ENCODE measurements around the gene ARFRP1. TPM values are rescaled to one million over a fixed set of nuclear protein-coding genes. Genes with fewer than 3 reads are reported as not detected.

ARFRP1 gene
- total RNA-seq, 5 donors from 2014 or later (not counting 1 experiment from before 2014, with no cell fraction given) = 58.5 to 102 (median 99.5) TPM

DNA sequence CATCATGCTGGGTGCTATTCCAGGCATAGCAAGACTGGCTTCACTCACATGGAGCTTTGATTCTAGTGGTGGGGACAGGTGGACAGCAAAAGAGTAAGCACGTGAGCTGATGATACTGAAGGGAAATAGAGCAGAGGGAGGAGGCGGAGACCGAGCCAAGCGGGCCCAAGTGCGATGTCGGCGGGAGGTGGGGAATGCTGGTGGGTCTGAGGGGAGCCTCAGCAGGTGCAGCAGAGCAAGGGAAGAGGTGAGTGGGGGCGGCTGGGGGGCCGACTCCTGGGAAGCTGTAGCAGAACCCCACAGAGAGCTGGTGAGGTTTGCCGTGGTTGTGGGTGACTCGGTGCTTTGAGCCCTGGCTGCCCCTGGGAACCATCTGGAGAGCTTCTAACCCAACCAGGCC, 39.4 kb downstream of the ARFRP1 start:
- Histone ChIP-seq H3K27me3 (replicated peaks in 1 of 2; ENCODE audit: control insufficient read depth in 2 of 2, extremely low read depth in 1 of 2, insufficient read depth in 2 of 2, low read length in 1 of 2) (no peaks in the 10 kb centered on the region), H3K4me3 (ENCODE audit: control insufficient read depth in 1 of 2, extremely low read depth in 1 of 2, low read length in 1 of 2) (no peak overlapping the region), H3K27ac (ENCODE audit: low read length) (no peak overlapping the region), H3K9me3 (no peaks in the 10 kb centered on the region), H3K36me3 (ENCODE audit: control insufficient read depth in 2 of 2, extremely low read depth in 1 of 2, insufficient read depth in 1 of 2, low read length in 1 of 2) (peaks cover 16 to 38% of the 10 kb centered on the region in 2 donors), H3K4me1 (ENCODE audit: control insufficient read depth in 1 of 2, extremely low read depth in 1 of 2, insufficient read depth in 2 of 2, low read length in 2 of 2) (no peaks in the 10 kb centered on the region)
- Mint-ChIP-seq H3K4me3 (no peak overlapping the region), H3K27ac (no peak overlapping the region), H3K9me3 (no peaks in the 10 kb centered on the region), H3K4me1 (no peaks in the 10 kb centered on the region), H3K36me3 (peaks cover 19% of the 10 kb centered on the region), H3K27me3 (no peaks in the 10 kb centered on the region)
- ChIA-PET POLR2A (no interaction called here), CTCF (no interaction called here)
- DNase-seq (no peak), ATAC-seq (replicated peaks in 1 of 4) (no peak)
- 100% methylated on average over 7 of the region's 11 CpGs for WGBS (ENCODE audit: insufficient coverage)

DNA sequence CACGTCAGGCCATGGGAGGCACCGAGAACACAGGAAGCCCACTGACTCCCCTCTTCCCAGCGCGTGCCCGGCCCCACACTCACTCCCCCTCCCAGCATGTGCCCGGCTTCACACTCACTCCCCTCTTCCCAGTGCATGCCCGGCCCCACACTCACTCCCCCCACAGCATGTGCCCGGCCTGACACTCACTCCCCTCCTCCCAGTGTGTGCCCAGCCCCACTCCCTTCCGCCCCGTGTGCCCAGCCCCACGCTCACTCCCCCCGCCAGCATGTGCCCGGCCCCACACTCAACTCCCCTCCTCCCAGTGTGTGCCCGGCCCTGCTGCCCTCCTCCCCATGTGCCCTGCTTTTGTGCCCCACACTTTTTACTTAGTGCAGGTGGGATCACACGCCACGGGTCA, 39.9 kb downstream of the ARFRP1 start:
- no peak for ATAC-seq (replicated peaks in 1 of 4)
- H3K27ac Mint-ChIP-seq = no peak overlapping the region

DNA sequence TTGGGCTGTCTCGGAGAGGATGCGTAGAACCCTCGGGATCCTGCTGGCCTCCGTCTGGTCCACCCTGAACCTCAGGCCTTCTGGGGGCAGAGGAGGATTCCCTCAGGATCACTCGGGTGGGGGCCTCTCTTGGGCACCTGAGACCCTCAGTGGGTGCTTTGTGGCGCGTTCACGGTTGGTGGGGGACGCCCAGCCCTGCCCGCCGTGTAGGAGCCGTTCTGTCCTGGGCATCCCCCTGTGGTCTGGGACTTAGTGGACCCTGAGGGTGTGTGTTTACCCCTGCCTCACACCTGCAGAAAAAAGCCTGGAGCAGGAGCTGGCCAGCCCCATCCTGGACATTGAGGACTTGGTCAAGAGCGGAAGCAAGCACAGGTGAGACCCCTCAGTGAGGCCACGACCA, 42.1 kb downstream of the ARFRP1 start:
- WGBS (ENCODE audit: insufficient coverage) = 95% methylated on average over 11 of the region's 14 CpGs
- H3K27ac Mint-ChIP-seq = no peak overlapping the region
- H3K9me3 Mint-ChIP-seq = no peaks in the 10 kb centered on the region
- DNase-seq (no peak), ATAC-seq (replicated peaks in 1 of 4) (no peak)
- ChIA-PET CTCF (no interaction called here), POLR2A (no interaction called here)
- no peaks in the 10 kb centered on the region for H3K4me1 Mint-ChIP-seq
- H3K27me3 Mint-ChIP-seq = no peaks in the 10 kb centered on the region
- H3K4me3 Mint-ChIP-seq = no peak overlapping the region
- H3K27ac ChIP-seq (ENCODE audit: low read length) = no peak overlapping the region
- no peaks in the 10 kb centered on the region for H3K9me3 ChIP-seq
- peaks cover 25 to 54% of the 10 kb centered on the region in 2 donors for H3K36me3 ChIP-seq (ENCODE audit: control insufficient read depth in 2 of 2, extremely low read depth in 1 of 2, insufficient read depth in 1 of 2, low read length in 1 of 2)
- H3K27me3 ChIP-seq (replicated peaks in 1 of 2; ENCODE audit: control insufficient read depth in 2 of 2, extremely low read depth in 1 of 2, insufficient read depth in 2 of 2, low read length in 1 of 2) = no peaks in the 10 kb centered on the region
- peaks cover 25% of the 10 kb centered on the region for H3K36me3 Mint-ChIP-seq
- no peak overlapping the region for H3K4me3 ChIP-seq (ENCODE audit: control insufficient read depth in 1 of 2, extremely low read depth in 1 of 2, low read length in 1 of 2)
- no peaks in the 10 kb centered on the region for H3K4me1 ChIP-seq (ENCODE audit: control insufficient read depth in 1 of 2, extremely low read depth in 1 of 2, insufficient read depth in 2 of 2, low read length in 2 of 2)

More for the DNA sequence above, 39.9 kb downstream of the ARFRP1 start:
- ChIA-PET CTCF (no interaction called here), POLR2A (no interaction called here)
- H3K9me3 Mint-ChIP-seq = no peaks in the 10 kb centered on the region
- no peak for DNase-seq
- H3K4me1 Mint-ChIP-seq = no peaks in the 10 kb centered on the region
- H3K27me3 Mint-ChIP-seq = no peaks in the 10 kb centered on the region
- WGBS (ENCODE audit: insufficient coverage) = 95% methylated on average over 12 of the region's 16 CpGs
- Histone ChIP-seq H3K4me3 (ENCODE audit: control insufficient read depth in 1 of 2, extremely low read depth in 1 of 2, low read length in 1 of 2) (no peak overlapping the region), H3K27me3 (replicated peaks in 1 of 2; ENCODE audit: control insufficient read depth in 2 of 2, extremely low read depth in 1 of 2, insufficient read depth in 2 of 2, low read length in 1 of 2) (no peaks in the 10 kb centered on the region), H3K9me3 (no peaks in the 10 kb centered on the region), H3K4me1 (ENCODE audit: control insufficient read depth in 1 of 2, extremely low read depth in 1 of 2, insufficient read depth in 2 of 2, low read length in 2 of 2) (no peaks in the 10 kb centered on the region), H3K36me3 (ENCODE audit: control insufficient read depth in 2 of 2, extremely low read depth in 1 of 2, insufficient read depth in 1 of 2, low read length in 1 of 2) (peaks cover 20 to 43% of the 10 kb centered on the region in 2 donors), H3K27ac (ENCODE audit: low read length) (no peak overlapping the region)
- H3K36me3 Mint-ChIP-seq = peaks cover 19% of the 10 kb centered on the region
- no peak overlapping the region for H3K4me3 Mint-ChIP-seq

DNA sequence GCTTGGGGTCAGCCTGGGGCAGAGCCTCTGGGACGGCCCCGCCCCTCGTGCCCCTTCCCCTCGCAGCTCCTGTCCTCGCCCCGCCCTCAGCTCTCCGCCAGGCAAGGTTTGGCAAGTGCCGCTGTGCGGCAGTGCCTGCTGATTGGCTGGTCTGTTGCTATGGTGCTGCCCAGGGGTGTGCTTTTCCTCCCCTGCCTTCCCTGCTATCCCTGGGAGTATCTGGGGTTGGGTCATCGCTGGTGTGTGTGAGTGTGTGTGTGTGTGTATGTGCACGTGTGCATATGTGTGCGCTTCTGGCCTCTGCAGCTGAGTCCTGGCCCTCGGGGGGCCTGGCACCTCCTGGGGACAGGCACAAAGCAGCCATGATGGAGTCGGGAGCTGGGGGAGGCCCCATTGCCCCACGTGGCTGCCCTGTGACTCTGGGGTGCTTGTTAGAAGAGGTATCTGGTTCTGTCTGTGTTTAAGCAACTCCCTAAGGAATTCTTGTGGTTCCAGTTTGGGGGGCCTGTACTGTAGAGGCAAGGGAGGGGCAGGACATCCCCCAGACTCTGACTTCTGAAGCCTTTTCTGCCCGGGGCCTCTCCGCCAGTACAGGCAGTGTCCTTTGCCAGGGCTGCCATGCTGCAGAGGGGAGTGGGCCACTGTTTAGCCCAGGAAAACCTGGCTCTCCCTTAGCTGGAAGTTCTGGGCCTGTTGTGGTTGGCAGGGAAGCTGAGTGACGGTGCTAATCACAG, 42.7 kb downstream of the ARFRP1 start:
- no peaks in the 10 kb centered on the region for H3K9me3 Mint-ChIP-seq
- Histone ChIP-seq H3K36me3 (ENCODE audit: control insufficient read depth in 2 of 2, extremely low read depth in 1 of 2, insufficient read depth in 1 of 2, low read length in 1 of 2) (peaks cover 25 to 54% of the 10 kb centered on the region in 2 donors), H3K27ac (ENCODE audit: low read length) (no peak overlapping the region), H3K4me3 (ENCODE audit: control insufficient read depth in 1 of 2, extremely low read depth in 1 of 2, low read length in 1 of 2) (no peak overlapping the region), H3K27me3 (replicated peaks in 1 of 2; ENCODE audit: control insufficient read depth in 2 of 2, extremely low read depth in 1 of 2, insufficient read depth in 2 of 2, low read length in 1 of 2) (no peaks in the 10 kb centered on the region), H3K4me1 (ENCODE audit: control insufficient read depth in 1 of 2, extremely low read depth in 1 of 2, insufficient read depth in 2 of 2, low read length in 2 of 2) (no peaks in the 10 kb centered on the region), H3K9me3 (no peaks in the 10 kb centered on the region)
- ChIA-PET CTCF (no interaction called here), POLR2A (interaction anchor here in 1 of 2 donors (0.6 kb wide), 1 partner anchor 373 kb away, joined by 3 read pairs; no protein-coding TSS in a partner anchor)
- peaks cover 2 to 5% (median 4%) of the 10 kb centered on the region in 3 donors for H3K4me1 Mint-ChIP-seq
- 85% methylated on average over 15 of the region's 18 CpGs for WGBS (ENCODE audit: insufficient coverage)
- no peaks in the 10 kb centered on the region for H3K27me3 Mint-ChIP-seq
- DNase-seq = no peak
- no peak for ATAC-seq (replicated peaks in 1 of 4)
- H3K27ac Mint-ChIP-seq = no peak overlapping the region
- H3K36me3 Mint-ChIP-seq = peaks cover 23% of the 10 kb centered on the region
- H3K4me3 Mint-ChIP-seq = no peak overlapping the region

DNA sequence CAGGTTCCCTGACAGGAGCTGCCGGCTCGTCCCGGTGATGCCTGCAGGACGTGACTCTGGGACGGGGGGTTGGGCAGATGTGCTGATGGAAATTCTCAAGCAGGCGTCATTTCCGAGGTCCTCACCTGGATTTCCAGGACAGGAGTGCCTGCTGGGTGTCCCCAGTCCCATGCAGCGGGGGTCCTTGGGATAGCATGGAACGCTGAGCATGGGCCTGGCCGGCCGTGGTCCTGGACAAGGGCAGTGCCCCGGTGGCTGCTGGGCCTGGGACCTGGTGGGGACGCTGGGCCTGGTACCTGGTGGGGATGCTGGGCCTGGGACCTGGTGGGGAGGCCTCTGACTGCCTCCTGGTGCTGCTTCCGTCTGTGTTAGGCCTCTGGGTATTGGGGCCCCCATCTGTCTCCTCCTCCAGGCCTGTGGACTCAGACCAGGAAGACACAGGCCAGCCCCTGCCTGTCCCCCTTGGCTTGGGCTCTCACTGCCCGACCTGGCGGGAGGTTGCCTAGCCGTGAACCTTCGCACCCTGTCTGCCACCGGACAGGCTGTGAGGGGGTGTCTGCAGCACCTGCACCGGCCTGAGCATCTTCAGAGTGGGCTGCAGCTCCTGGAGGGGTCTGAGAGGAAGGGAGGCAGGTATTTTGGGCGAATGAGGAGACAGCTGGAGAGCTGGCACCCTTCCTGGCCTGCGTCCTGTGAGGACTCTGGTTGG, 43.5 kb downstream of the ARFRP1 start:
- Mint-ChIP-seq H3K4me3 (no peak overlapping the region), H3K9me3 (no peaks in the 10 kb centered on the region), H3K4me1 (peaks cover 8 to 12% (median 11%) of the 10 kb centered on the region in 3 donors), H3K27ac (no peak overlapping the region), H3K27me3 (no peaks in the 10 kb centered on the region), H3K36me3 (peaks cover 22% of the 10 kb centered on the region)
- H3K4me1 ChIP-seq (ENCODE audit: control insufficient read depth in 1 of 2, extremely low read depth in 1 of 2, insufficient read depth in 2 of 2, low read length in 2 of 2) = peaks cover 0 to 4% of the 10 kb centered on the region in 2 experiments
- ChIA-PET CTCF (no interaction called here), POLR2A (no interaction called here)
- peaks cover 25 to 54% of the 10 kb centered on the region in 2 donors for H3K36me3 ChIP-seq (ENCODE audit: control insufficient read depth in 2 of 2, extremely low read depth in 1 of 2, insufficient read depth in 1 of 2, low read length in 1 of 2)
- no peaks in the 10 kb centered on the region for H3K27me3 ChIP-seq (replicated peaks in 1 of 2; ENCODE audit: control insufficient read depth in 2 of 2, extremely low read depth in 1 of 2, insufficient read depth in 2 of 2, low read length in 1 of 2)
- ATAC-seq (replicated peaks in 1 of 4) = no peak
- DNase-seq = no peak
- no peak overlapping the region for H3K4me3 ChIP-seq (ENCODE audit: control insufficient read depth in 1 of 2, extremely low read depth in 1 of 2, low read length in 1 of 2)
- WGBS (ENCODE audit: insufficient coverage) = 96% methylated on average over 22 of the region's 22 CpGs
- no peak overlapping the region for H3K27ac ChIP-seq (ENCODE audit: low read length)
- no peaks in the 10 kb centered on the region for H3K9me3 ChIP-seq

DNA sequence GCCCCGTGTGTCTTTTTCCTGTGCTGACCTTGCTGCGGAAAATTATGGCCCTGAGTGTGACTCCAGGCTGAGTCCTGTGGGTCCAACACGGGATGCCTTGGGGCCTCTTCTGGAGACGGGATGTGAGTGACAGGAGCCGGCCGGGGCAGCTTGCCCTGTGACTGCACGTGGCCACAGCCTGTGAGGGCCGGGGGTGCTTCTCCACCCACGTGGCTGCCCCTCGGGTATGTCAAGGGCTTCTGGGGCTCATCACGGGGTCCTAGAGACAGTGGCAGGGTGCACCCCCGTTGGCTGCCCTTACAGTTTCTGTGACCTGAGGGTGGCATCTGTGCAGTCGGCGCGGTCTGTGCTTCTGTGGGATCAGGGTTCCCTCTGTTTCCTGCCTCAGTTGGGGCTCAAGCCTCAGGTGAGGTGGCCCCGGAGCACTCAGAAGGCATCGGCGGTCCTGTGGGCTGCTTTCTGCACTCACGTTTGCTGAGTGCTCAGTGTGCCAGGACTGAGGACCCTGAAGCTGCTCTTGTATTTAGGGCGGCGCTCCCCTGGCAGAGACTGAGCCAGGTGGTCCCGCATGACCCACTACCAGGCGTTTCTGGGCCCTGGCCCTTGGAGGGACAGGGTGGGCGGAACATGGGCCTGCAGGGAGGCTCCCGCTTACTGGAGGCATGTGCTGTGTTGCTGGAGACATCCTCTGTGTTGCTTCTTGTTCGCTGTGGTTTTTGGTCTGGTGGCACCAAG, 44.3 kb downstream of the ARFRP1 start:
- no peaks in the 10 kb centered on the region for H3K27me3 Mint-ChIP-seq
- ChIA-PET POLR2A (no interaction called here), CTCF (no interaction called here)
- no peak overlapping the region for H3K27ac Mint-ChIP-seq
- no peaks in the 10 kb centered on the region for H3K9me3 ChIP-seq
- peaks cover 17% of the 10 kb centered on the region for H3K36me3 Mint-ChIP-seq
- H3K36me3 ChIP-seq (ENCODE audit: control insufficient read depth in 2 of 2, extremely low read depth in 1 of 2, insufficient read depth in 1 of 2, low read length in 1 of 2) = peaks cover 25 to 51% of the 10 kb centered on the region in 2 donors
- no peaks in the 10 kb centered on the region for H3K9me3 Mint-ChIP-seq
- WGBS (ENCODE audit: insufficient coverage) = 95% methylated on average over 26 of the region's 26 CpGs
- no peak for DNase-seq
- H3K4me3 Mint-ChIP-seq = no peak overlapping the region
- no peak overlapping the region for H3K4me3 ChIP-seq (ENCODE audit: control insufficient read depth in 1 of 2, extremely low read depth in 1 of 2, low read length in 1 of 2)
- H3K4me1 Mint-ChIP-seq = peaks cover 15 to 20% (median 16%) of the 10 kb centered on the region in 3 donors
- H3K27me3 ChIP-seq (replicated peaks in 1 of 2; ENCODE audit: control insufficient read depth in 2 of 2, extremely low read depth in 1 of 2, insufficient read depth in 2 of 2, low read length in 1 of 2) = no peaks in the 10 kb centered on the region
- H3K27ac ChIP-seq (ENCODE audit: low read length) = no peak overlapping the region
- no peak for ATAC-seq (replicated peaks in 1 of 4)
- peaks cover 0 to 12% of the 10 kb centered on the region in 2 experiments for H3K4me1 ChIP-seq (ENCODE audit: control insufficient read depth in 1 of 2, extremely low read depth in 1 of 2, insufficient read depth in 2 of 2, low read length in 2 of 2)
